SU-DHL-6 (cell line): Measurements from ENCODE around the gene MT1E.

Experiments used
- CTCF ChIP-seq: fragments of 200-600 bp; sonication (generic); IDR thresholded peaks from one replicate; pipeline ENCODE4 v1.5.1; 2017; ENCODE audit warnings: antibody characterized with exemption, mild to moderate bottlenecking, low read length, moderate library complexity; ENCODE audit not compliant: insufficient read depth, poor library complexity, severe bottlenecking
- EZH2phosphoT487 ChIP-seq: fragments of 200-600 bp; sonication (generic), shearing (Covaris generic); conservative IDR thresholded peaks from 2 replicates; pipeline ENCODE4 v1.6.1; 2018; ENCODE audit warnings: mild to moderate bottlenecking, antibody characterized with exemption, low read length, moderate library complexity, mixed read lengths

- no peak for TF ChIP-seq CTCF
- no peak for TF ChIP-seq EZH2phosphoT487
These were observed 9.3 kb downstream of the MT1E start for GRCh38 chr16:56634715-56635440.
